H1 (cell line): Measurements from ENCODE around the gene SLC44A1. TPM values are rescaled to one million over a fixed set of nuclear protein-coding genes. Genes with fewer than 3 reads are reported as not detected.
A peak's percentile ranks its signal among the peaks of the same experiment; 100 is the strongest.

ENCODE experiments used
- CTCF ChIA-PET: fragments of 300-600 bp; sonication (Branson Sonifier 250); formaldehyde crosslinking; loops from one replicate; lab custom pipeline; 2021; ENCODE audit not compliant: partially characterized antibody; lab: Charles Lee
- POLR2A ChIA-PET: fragments of 300-600 bp; sonication (Branson Sonifier 250); formaldehyde crosslinking; loops from one replicate; lab custom pipeline; 2021; ENCODE audit warnings: inconsistent platforms; ENCODE audit not compliant: partially characterized antibody; lab: Charles Lee
- DNase-seq, 2 experiments: peaks; one replicate each; pipeline versions ENCODE4 v3.0.0 to v3.0.0-alpha.2; 2010 to 2022; ENCODE audit warnings: low spot score in 2 of 2, low read depth in 1 of 2, mixed read lengths in 1 of 2
- FAIRE-seq: peaks from 2 replicates; lab custom pipeline; 2011; peaks lifted over from hg19 to GRCh38; lab: Jason Lieb, UNC
- H2AFZ ChIP-seq: 2 replicates; pipeline ENCODE4 v1.8.1; 2012; ENCODE audit warnings: low read length, inconsistent platforms
- H2AK5ac ChIP-seq: 2 replicates; pipeline ENCODE4 v1.6.1; 2013; ENCODE audit warnings: low read depth, low read length
- H2BK120ac ChIP-seq: replicated peaks from 2 replicates; pipeline ENCODE3; 2013; ENCODE audit warnings: low read depth, low read length, inconsistent platforms
- H2BK12ac ChIP-seq: 2 replicates; pipeline ENCODE4 v1.6.1; 2013; ENCODE audit warnings: low read depth, low read length
- H2BK15ac ChIP-seq: 2 replicates; pipeline ENCODE4 v1.6.1; 2013; ENCODE audit warnings: low read length
- H2BK20ac ChIP-seq: 2 replicates; pipeline ENCODE4 v1.6.1; 2013; ENCODE audit warnings: low read length
- H2BK5ac ChIP-seq: 2 replicates; pipeline ENCODE4 v1.6.1; 2013; ENCODE audit warnings: low read depth, low read length
- H3K14ac ChIP-seq: 2 replicates; pipeline ENCODE4 v1.6.1; 2013; ENCODE audit warnings: inconsistent platforms; ENCODE audit not compliant: insufficient read length
- H3K18ac ChIP-seq: 2 replicates; pipeline ENCODE4 v1.6.1; 2013; ENCODE audit warnings: low read length; ENCODE audit errors: extremely low read depth
- H3K23ac ChIP-seq: 2 replicates; pipeline ENCODE4 v1.6.1; 2013; ENCODE audit warnings: inconsistent platforms; ENCODE audit not compliant: insufficient read length
- H3K23me2 ChIP-seq: 2 replicates; pipeline ENCODE4 v1.6.1; 2013; ENCODE audit warnings: low read depth, low read length
- H3K27ac ChIP-seq: 2 replicates; pipeline ENCODE4 v1.6.1; 2011; ENCODE audit warnings: low read depth, low read length, inconsistent platforms
- H3K27me3 ChIP-seq, 4 experiments: replicated peaks in 1 of 4; 1 replicate in 1 of 4; 2 replicates in 3 of 4; pipeline versions ENCODE4 v1.6.1 to v1.8.1; 2011 to 2013; ENCODE audit warnings: low read length in 3 of 4, mild to moderate bottlenecking in 3 of 4, inconsistent platforms in 2 of 4, mixed read lengths in 2 of 4, moderate library complexity in 1 of 4; ENCODE audit not compliant: control insufficient read depth in 3 of 4, insufficient read depth in 3 of 4; ENCODE audit errors: extremely low read depth in 1 of 4
- H3K36me3 ChIP-seq, 4 experiments: 2 replicates each; pipeline versions ENCODE4 v1.6.1 to v1.8.1; 2011 to 2013; ENCODE audit warnings: mild to moderate bottlenecking in 4 of 4, low read length in 3 of 4, moderate library complexity in 2 of 4, control low read depth in 1 of 4, inconsistent platforms in 1 of 4; ENCODE audit not compliant: insufficient read depth in 4 of 4, control insufficient read depth in 2 of 4
- H3K4ac ChIP-seq: replicated peaks from 2 replicates; pipeline ENCODE3; 2013; ENCODE audit warnings: low read length, low read depth, mixed read lengths, inconsistent platforms; ENCODE audit not compliant: insufficient read length
- H3K4me1 ChIP-seq, 4 experiments: replicated peaks in 1 of 4; 1 replicate in 1 of 4; 2 replicates in 3 of 4; pipeline versions ENCODE4 v1.6.1 to v1.8.1; 2011 to 2013; ENCODE audit warnings: low read length in 3 of 4, inconsistent platforms in 2 of 4, mixed read lengths in 1 of 4; ENCODE audit not compliant: insufficient read depth in 4 of 4, control insufficient read depth in 3 of 4
- H3K4me2 ChIP-seq, 2 experiments: 2 replicates each; pipeline versions ENCODE4 v1.6.1 to v1.8.1; 2011 to 2013; ENCODE audit warnings: low read depth in 2 of 2, low read length in 2 of 2, control low read depth in 1 of 2, inconsistent platforms in 1 of 2, mild to moderate bottlenecking in 1 of 2; ENCODE audit not compliant: insufficient read depth in 1 of 2
- H3K4me3 ChIP-seq, 4 experiments: fragments of 200-600, 300-600 bp in 1 of 4; sonication (generic), shearing (Covaris generic), sonication (Bioruptor Twin) in 1 of 4; 2 replicates each; pipeline versions ENCODE4 v1.5.1 to v1.8.1; 2011 to 2016; ENCODE audit warnings: low read length in 4 of 4, low read depth in 3 of 4, control low read depth in 2 of 4, inconsistent platforms in 2 of 4, mild to moderate bottlenecking in 2 of 4, mixed read lengths in 1 of 4, moderate library complexity in 1 of 4; ENCODE audit not compliant: insufficient read depth in 2 of 4; ENCODE audit errors: extremely low read depth in 1 of 4
- H3K56ac ChIP-seq: replicated peaks from 2 replicates; pipeline ENCODE3; 2013; ENCODE audit warnings: low read depth, mild to moderate bottlenecking, mixed read lengths, low read length, inconsistent platforms; ENCODE audit not compliant: insufficient read length
- H3K79me1 ChIP-seq: 2 replicates; pipeline ENCODE4 v1.6.1; 2013; ENCODE audit warnings: low read depth, low read length, control low read depth
- H3K79me2 ChIP-seq, 2 experiments: 2 replicates each; pipeline versions ENCODE4 v1.6.1 to v1.8.1; 2012 to 2013; ENCODE audit warnings: low read length in 2 of 2, mild to moderate bottlenecking in 2 of 2, inconsistent platforms in 1 of 2; ENCODE audit not compliant: insufficient read depth in 2 of 2, control insufficient read depth in 1 of 2
- H3K9ac ChIP-seq, 4 experiments: replicated peaks in 1 of 4; 1 replicate in 1 of 4; 2 replicates in 3 of 4; pipeline versions ENCODE4 v1.6.1 to v1.8.1; 2011 to 2013; ENCODE audit warnings: low read depth in 3 of 4, low read length in 3 of 4, control low read depth in 2 of 4, mild to moderate bottlenecking in 2 of 4, moderate library complexity in 2 of 4, inconsistent platforms in 1 of 4; ENCODE audit errors: extremely low read depth in 1 of 4
- H3K9me3 ChIP-seq, 2 experiments: 2 replicates each; pipeline versions ENCODE4 v1.6.1 to v1.8.1; 2012 to 2013; ENCODE audit warnings: mild to moderate bottlenecking in 2 of 2, moderate library complexity in 2 of 2, control low read depth in 1 of 2, inconsistent platforms in 1 of 2, low read depth in 1 of 2, low read length in 1 of 2, mixed read lengths in 1 of 2; ENCODE audit not compliant: insufficient read depth in 2 of 2
- H4K20me1 ChIP-seq, 2 experiments: replicated peaks in 1 of 2; 2 replicates each; pipeline versions ENCODE3 to v1.8.1; 2011 to 2013; ENCODE audit warnings: inconsistent platforms in 2 of 2, low read length in 2 of 2, mild to moderate bottlenecking in 1 of 2; ENCODE audit not compliant: insufficient read depth in 2 of 2, control insufficient read depth in 1 of 2
- H4K5ac ChIP-seq: 2 replicates; pipeline ENCODE4 v1.6.1; 2013; ENCODE audit warnings: low read length, low read depth, mixed read lengths, inconsistent platforms; ENCODE audit not compliant: insufficient read length
- H4K8ac ChIP-seq: 2 replicates; pipeline ENCODE4 v1.8.0; 2013; ENCODE audit warnings: mild to moderate bottlenecking, moderate library complexity, low read length, inconsistent platforms; ENCODE audit not compliant: insufficient read depth; ENCODE audit errors: extremely low read depth
- H4K91ac ChIP-seq: replicated peaks from 2 replicates; pipeline ENCODE3; 2013; ENCODE audit warnings: low read length, mixed read lengths, inconsistent platforms; ENCODE audit not compliant: insufficient read length
- BCL11A ChIP-seq, 2 experiments: IDR thresholded peaks; one replicate each; pipeline ENCODE4 v1.6.1; 2011; ENCODE audit warnings: low read depth in 2 of 2, low read length in 2 of 2, mild to moderate bottlenecking in 2 of 2
- CTCF ChIP-seq, 3 experiments: IDR thresholded peaks; 1 replicate in 2 of 3; 2 replicates in 1 of 3; pipeline versions ENCODE4 v1.5.1 to v1.6.1; 2011; ENCODE audit warnings: low read length in 3 of 3, mild to moderate bottlenecking in 3 of 3, inconsistent platforms in 2 of 3, low read depth in 1 of 3, moderate library complexity in 1 of 3; ENCODE audit not compliant: insufficient read depth in 1 of 3; ENCODE audit errors: control extremely low read depth in 1 of 3
- EZH2 ChIP-seq: fragments of 200-600 bp; sonication (generic); IDR thresholded peaks from 2 replicates; pipeline ENCODE4 v1.7.1; 2012; ENCODE audit warnings: low read depth, mild to moderate bottlenecking, moderate library complexity, low read length, inconsistent platforms; ENCODE audit not compliant: severe bottlenecking
- GTF2F1 ChIP-seq: IDR thresholded peaks from 2 replicates; pipeline ENCODE4 v1.6.1; 2012; ENCODE audit warnings: low read depth, low read length, improper control_type of control experiment, borderline replicate concordance
- KDM4A ChIP-seq: IDR thresholded peaks from one replicate; pipeline ENCODE4 v1.7.1; 2012; ENCODE audit warnings: low read depth, mild to moderate bottlenecking, moderate library complexity, low read length, inconsistent platforms; ENCODE audit not compliant: severe bottlenecking
- POLR2A ChIP-seq, 2 experiments: IDR thresholded peaks; 1 replicate in 1 of 2; 2 replicates in 1 of 2; pipeline ENCODE4 v1.6.1; 2011; ENCODE audit warnings: low read depth in 2 of 2, low read length in 2 of 2, mild to moderate bottlenecking in 2 of 2; ENCODE audit errors: control extremely low read depth in 1 of 2
- SIX5 ChIP-seq: IDR thresholded peaks from 2 replicates; pipeline ENCODE4 v1.6.1; 2011; ENCODE audit warnings: mild to moderate bottlenecking, low read depth, low read length
- SP4 ChIP-seq: IDR thresholded peaks from 2 replicates; pipeline ENCODE4 v1.6.1; 2012; ENCODE audit warnings: low read length, inconsistent platforms
- TAF1 ChIP-seq: IDR thresholded peaks from 2 replicates; pipeline ENCODE4 v1.6.1; 2011; ENCODE audit warnings: mild to moderate bottlenecking, low read depth, low read length
- WGBS, 2 experiments: shearing (Covaris generic) in 1 of 2; methylation state at CpG; one replicate each; pipeline versions ENCODE4 v1.1.6 to v1.1.7; 2013 to 2015; ENCODE audit warnings: low lambda C conversion rate in 2 of 2, mixed read lengths in 2 of 2, inconsistent platforms in 1 of 2, low coverage in 1 of 2, missing lambda C conversion rate in 1 of 2; ENCODE audit not compliant: insufficient replicate concordance in 2 of 2, insufficient coverage in 1 of 2, insufficient read length in 1 of 2; ENCODE audit errors: extremely low coverage in 1 of 2, missing lambda C conversion rate in 1 of 2; 5-methylcytosine and 5-hydroxymethylcytosine counted together
- polyA plus RNA-seq, 7 experiments: library from polyadenylated mRNA; depleted of rRNA in 3 of 7; stranded (reverse) in 5 of 7; unstranded in 2 of 7; fragments of >200 nt in 5 of 7; fragments of 200-250 nt in 2 of 7; gene quantifications; 1 replicate in 5 of 7; 2 replicates in 1 of 7; 4 replicates in 1 of 7; pipeline versions ENCODE4 v1.2.1 to v1.2.3, GENCODE V29; 2011 to 2013; ENCODE audit warnings: missing spikeins in 2 of 7, mixed read lengths in 2 of 7
- total RNA-seq: library from RNA; stranded (reverse); fragmentation: NEBNext Ultra II Directional; extraction: Animal tissue kit (Norgen Biotek cat#: 25700); gene quantifications from 2 replicates; pipeline ENCODE4 v1.2.1, GENCODE V29; 2021

SLC44A1 gene
- total and polyA plus RNA-seq, 2 of the 8 experiments (the other 6 are each of a cell fraction or from before 2014, with no cell fraction given) = 30.5 to 71.2 TPM

GRCh38 chr9:105204416-105204815, 40.0 kb upstream of the SLC44A1 start:
- Histone ChIP-seq H3K4ac (no peak overlapping the region), H4K8ac (no peak overlapping the region), H3K27ac (no peak overlapping the region), H2BK5ac (no peak overlapping the region), H4K91ac (no peak overlapping the region), H4K5ac (no peak overlapping the region), H2BK120ac (no peak overlapping the region), H3K79me1 (no peaks in the 10 kb centered on the region), H2BK20ac (no peak overlapping the region), H3K18ac (no peak overlapping the region), H3K23me2 (no peaks in the 10 kb centered on the region; the same call in 1 of the 2 replicates), H3K23ac (no peak overlapping the region), H3K79me2 (no peaks in the 10 kb centered on the region), H3K4me1 (no peaks in the 10 kb centered on the region), H3K14ac (no peak overlapping the region), H2AK5ac (no peak overlapping the region), H2BK15ac (no peak overlapping the region), H3K9me3 (no peaks in the 10 kb centered on the region), H3K4me2 (no peak overlapping the region), H4K20me1 (no peaks in the 10 kb centered on the region), H2AFZ (no peak overlapping the region), H2BK12ac (0 out of 2 replicates have a peak overlapping the region, but pooled peaks have one; percentile 39), H3K4me3 (no peak overlapping the region), H3K36me3 (no peaks in the 10 kb centered on the region), H3K9ac (no peak overlapping the region), H3K56ac (no peak overlapping the region), H3K27me3 (no peaks in the 10 kb centered on the region)
- CTCF ChIA-PET = no interaction called here
- POLR2A ChIA-PET = interaction anchor here (0.9 kb wide), 1 partner anchor 40 kb away, joined by 4 read pairs; the partner anchor contains the start of gene SLC44A1
- 90% methylated on average over 3 of the region's 3 CpGs; no CpG with 5 or more reads in 1 of the 2 experiments for WGBS, 2 experiments
- TF ChIP-seq CTCF (IDR thresholded peaks at IDR 0.05; ENCODE audit: control extremely low read depth in 1 of 3, insufficient read depth in 1 of 3, low read depth in 1 of 3, low read length in 3 of 3) (no peak), GTF2F1 (no peak), POLR2A (IDR thresholded peaks at IDR 0.05; ENCODE audit: control extremely low read depth in 1 of 2, low read depth in 2 of 2, low read length in 2 of 2) (no peak), SIX5 (no peak), BCL11A (IDR thresholded peaks at IDR 0.05; ENCODE audit: low read depth in 2 of 2, low read length in 2 of 2) (no peak), TAF1 (no peak), SP4 (no peak), KDM4A (no peak), EZH2 (no peak)
- FAIRE-seq (no peak), DNase-seq (no peak)
